K562 (cell line): ENCODE results near the gene AGAP3. TPM values are rescaled to one million over a fixed set of nuclear protein-coding genes. Genes with fewer than 3 reads are reported as not detected.

Experiments
- ATF7 ChIP-seq: fragments of 450-650 bp; IDR thresholded peaks from 2 replicates; pipeline ENCODE4 v1.7.1; 2014; ENCODE audit warnings: mild to moderate bottlenecking, moderate library complexity
- FOXM1 ChIP-seq, 2 experiments: fragments of 450-650 bp in 1 of 2; sonication (generic) in 1 of 2; formaldehyde crosslinking in 1 of 2; IDR thresholded peaks; 2 replicates each; pipeline versions ENCODE4 v1.6.1 to v1.9.0; 2017 to 2022; ENCODE audit warnings: low read depth in 2 of 2, mild to moderate bottlenecking in 2 of 2, missing genetic modification reagents in 1 of 2, moderate library complexity in 1 of 2
- L3MBTL2 ChIP-seq: fragments of 450-650 bp; IDR thresholded peaks from 2 replicates; pipeline ENCODE4 v1.6.1; 2016; ENCODE audit warnings: mild to moderate bottlenecking, moderate library complexity
- LCOR ChIP-seq: sonication (generic); formaldehyde crosslinking; IDR thresholded peaks from 2 replicates; pipeline ENCODE4 v1.8.0; 2022; ENCODE audit warnings: mild to moderate bottlenecking, missing genetic modification reagents
- MAZ ChIP-seq, 2 experiments: fragments of 450-650 bp in 1 of 2; sonication (generic) in 1 of 2; formaldehyde crosslinking; IDR thresholded peaks in 1 of 2; conservative IDR thresholded peaks in 1 of 2; 2 replicates each; pipeline versions ENCODE4 v1.4.0 to v1.5.0; 2020; ENCODE audit warnings: mild to moderate bottlenecking in 1 of 2, missing genetic modification reagents in 1 of 2
- MEIS2 ChIP-seq: fragments of 450-650 bp; IDR thresholded peaks from 2 replicates; pipeline ENCODE4 v1.6.1; 2014; ENCODE audit warnings: mild to moderate bottlenecking; ENCODE audit not compliant: partially characterized antibody
- NCOA2 ChIP-seq, 2 experiments: fragments of 450-650 bp; IDR thresholded peaks; 2 replicates each; pipeline ENCODE4 v1.6.1; 2018; ENCODE audit warnings: mild to moderate bottlenecking in 2 of 2, moderate library complexity in 1 of 2; ENCODE audit not compliant: partially characterized antibody in 2 of 2
- NUFIP1 ChIP-seq: fragments of 450-650 bp; IDR thresholded peaks from 2 replicates; pipeline ENCODE4 v1.6.1; 2018; ENCODE audit not compliant: partially characterized antibody
- PHF21A ChIP-seq: fragments of 450-650 bp; IDR thresholded peaks from 2 replicates; pipeline ENCODE4 v1.6.1; 2017; ENCODE audit warnings: low read depth, borderline replicate concordance
- RAD51 ChIP-seq: fragments of 450-650 bp; IDR thresholded peaks from 2 replicates; pipeline ENCODE4 v1.7.1; 2016; ENCODE audit warnings: low read depth, mild to moderate bottlenecking, borderline replicate concordance
- SMAD2 ChIP-seq: fragments of 150-350 bp; IDR thresholded peaks from 2 replicates; pipeline ENCODE4 v1.6.1; 2014; ENCODE audit warnings: low read depth, mild to moderate bottlenecking, low read length
- SMAD3 ChIP-seq: fragments of 450-650 bp; formaldehyde crosslinking; conservative IDR thresholded peaks from 2 replicates; pipeline ENCODE4 v1.4.0; 2020; ENCODE audit warnings: mild to moderate bottlenecking
- SMARCE1 ChIP-seq: fragments of 450-650 bp; IDR thresholded peaks from 2 replicates; pipeline ENCODE4 v1.7.1; 2016; ENCODE audit warnings: mild to moderate bottlenecking
- TCF7 ChIP-seq: sonication (generic); IDR thresholded peaks from 2 replicates; pipeline ENCODE4 v1.6.1; 2016; ENCODE audit warnings: antibody characterized with exemption, borderline replicate concordance
- ZBTB7A ChIP-seq: IDR thresholded peaks from 2 replicates; pipeline ENCODE4 v1.6.1; 2011; ENCODE audit warnings: low read depth, mild to moderate bottlenecking, low read length, moderate library complexity, borderline replicate concordance; ENCODE audit not compliant: control insufficient read depth
- ZNF274 ChIP-seq: IDR thresholded peaks from 2 replicates; pipeline ENCODE4 v1.6.1; 2011; ENCODE audit warnings: low read depth, mild to moderate bottlenecking, low read length, moderate library complexity, borderline replicate concordance
- ZNF766 ChIP-seq: fragments of 200-800 bp; sonication (Bioruptor generic); conservative IDR thresholded peaks from 2 replicates; pipeline ENCODE4 v1.6.1; 2016; ENCODE audit warnings: missing genetic modification characterization, missing compliant biosample characterization
- polyA plus RNA-seq, 8 experiments: library from polyadenylated mRNA; depleted of rRNA in 4 of 8; stranded (reverse) in 5 of 8; unstranded in 3 of 8; fragments of >200 nt; fragmentation: Nextera tagmentation in 2 of 8; fragmentation: Illumina TruSeq in 1 of 8; extraction: Ambion mirVana in 2 of 8; extraction: Trizol in 1 of 8; gene quantifications; 2 replicates each; pipeline versions ENCODE4 v1.2.1 to v1.2.3, GENCODE V29; 2011 to 2014; ENCODE audit warnings: inconsistent platforms in 1 of 8, missing spikeins in 1 of 8
- total RNA-seq, 7 experiments: library from RNA; depleted of rRNA in 6 of 7; stranded (reverse); fragments of >200 nt in 6 of 7; fragmentation: Illumina TruSeq in 2 of 7; extraction: Trizol in 2 of 7; gene quantifications; 2 replicates each; pipeline versions ENCODE4 v1.2.1 to v1.2.3, GENCODE V29; 2011 to 2021; ENCODE audit warnings: low replicate concordance in 1 of 7
- TF ChIP-seq, protein P1 (sequence below): fragments of 250-450 bp; sonication (Bioruptor Pico); IDR thresholded peaks from 2 replicates; pipeline ENCODE4 v1.5.0; 2022; ENCODE audit warnings: mild to moderate bottlenecking
- TF ChIP-seq, protein P2 (sequence below): fragments of 200-800 bp; sonication (Bioruptor generic); IDR thresholded peaks from 2 replicates; pipeline ENCODE4 v1.6.1; 2017; ENCODE audit warnings: missing genetic modification characterization, missing compliant biosample characterization
- TF ChIP-seq, protein P3 (sequence below), 2 experiments: IDR thresholded peaks in 1 of 2; conservative IDR thresholded peaks in 1 of 2; 2 replicates each; pipeline ENCODE4 v1.6.1; 2016; ENCODE audit warnings: low read depth in 2 of 2, mild to moderate bottlenecking in 1 of 2, missing compliant biosample characterization in 1 of 2, missing genetic modification characterization in 1 of 2, moderate library complexity in 1 of 2

The AGAP3 gene
- total and polyA plus RNA-seq, 9 of the 15 experiments (the other 6 are each of a cell fraction or from before 2014, with no cell fraction given): 3.4 to 208 (median 62.2) TPM

DNA sequence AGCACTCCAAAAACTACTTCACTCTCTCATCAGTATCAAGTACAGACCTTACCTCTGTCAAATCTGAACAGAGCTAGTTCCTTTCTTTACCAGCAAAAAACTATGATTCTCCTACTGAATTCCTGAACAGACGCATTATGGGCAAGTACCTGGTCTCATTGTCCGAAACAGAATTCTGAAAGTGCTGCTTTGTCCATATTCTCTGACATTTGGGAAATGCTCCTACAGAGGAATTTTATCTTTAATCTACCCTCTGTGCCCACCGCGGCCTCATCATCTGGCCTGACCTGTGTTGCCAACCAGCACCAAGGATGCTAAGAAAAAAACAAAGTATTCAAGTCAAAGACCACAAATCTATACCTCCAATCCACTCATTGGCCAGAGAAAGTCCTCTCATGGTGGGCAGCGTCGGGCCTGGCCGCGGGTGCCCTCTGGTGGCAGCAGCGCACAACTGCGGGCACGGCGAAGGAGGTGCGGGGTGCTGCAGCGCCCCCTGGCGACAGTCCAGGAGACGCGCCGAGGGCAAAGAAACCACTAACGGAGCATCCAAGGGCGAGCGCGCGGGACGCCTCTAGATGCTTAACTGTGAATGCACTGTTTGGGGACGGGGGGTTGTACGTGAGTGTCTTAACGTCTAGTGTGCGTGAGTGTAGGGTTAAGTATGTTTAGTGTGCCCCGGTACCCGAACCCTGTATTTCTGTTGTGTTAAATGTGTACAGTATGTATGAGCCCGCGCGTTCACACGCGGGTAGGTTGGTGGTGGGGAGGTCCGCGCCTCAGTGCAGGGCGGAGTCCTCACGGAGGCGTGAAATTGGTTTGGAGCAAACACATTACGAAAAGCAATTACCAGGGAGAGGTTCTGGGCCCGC is 86.2 kb downstream of the AGAP3 start (continued):
- TF ChIP-seq ZNF274: peak; percentile 35; the same call in 1 of the 2 replicates
- TF ChIP-seq TCF7: 0 out of 2 replicates have a peak, but pooled peaks have one; percentile 61
- TF ChIP-seq, protein P1, sequence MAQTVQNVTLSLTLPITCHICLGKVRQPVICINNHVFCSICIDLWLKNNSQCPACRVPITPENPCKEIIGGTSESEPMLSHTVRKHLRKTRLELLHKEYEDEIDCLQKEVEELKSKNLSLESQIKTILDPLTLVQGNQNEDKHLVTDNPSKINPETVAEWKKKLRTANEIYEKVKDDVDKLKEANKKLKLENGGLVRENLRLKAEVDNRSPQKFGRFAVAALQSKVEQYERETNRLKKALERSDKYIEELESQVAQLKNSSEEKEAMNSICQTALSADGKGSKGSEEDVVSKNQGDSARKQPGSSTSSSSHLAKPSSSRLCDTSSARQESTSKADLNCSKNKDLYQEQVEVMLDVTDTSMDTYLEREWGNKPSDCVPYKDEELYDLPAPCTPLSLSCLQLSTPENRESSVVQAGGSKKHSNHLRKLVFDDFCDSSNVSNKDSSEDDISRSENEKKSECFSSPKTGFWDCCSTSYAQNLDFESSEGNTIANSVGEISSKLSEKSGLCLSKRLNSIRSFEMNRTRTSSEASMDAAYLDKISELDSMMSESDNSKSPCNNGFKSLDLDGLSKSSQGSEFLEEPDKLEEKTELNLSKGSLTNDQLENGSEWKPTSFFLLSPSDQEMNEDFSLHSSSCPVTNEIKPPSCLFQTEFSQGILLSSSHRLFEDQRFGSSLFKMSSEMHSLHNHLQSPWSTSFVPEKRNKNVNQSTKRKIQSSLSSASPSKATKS (CRISPR knock-in tag): no peak
- TF ChIP-seq SMARCE1: no peak
- TF ChIP-seq MAZ (CRISPR knock-in tag; conservative IDR thresholded peaks at IDR 0.05 in 1 of 2, IDR thresholded peaks at IDR 0.05 in 1 of 2): peak; percentile 75 to 91
- TF ChIP-seq, protein P2, sequence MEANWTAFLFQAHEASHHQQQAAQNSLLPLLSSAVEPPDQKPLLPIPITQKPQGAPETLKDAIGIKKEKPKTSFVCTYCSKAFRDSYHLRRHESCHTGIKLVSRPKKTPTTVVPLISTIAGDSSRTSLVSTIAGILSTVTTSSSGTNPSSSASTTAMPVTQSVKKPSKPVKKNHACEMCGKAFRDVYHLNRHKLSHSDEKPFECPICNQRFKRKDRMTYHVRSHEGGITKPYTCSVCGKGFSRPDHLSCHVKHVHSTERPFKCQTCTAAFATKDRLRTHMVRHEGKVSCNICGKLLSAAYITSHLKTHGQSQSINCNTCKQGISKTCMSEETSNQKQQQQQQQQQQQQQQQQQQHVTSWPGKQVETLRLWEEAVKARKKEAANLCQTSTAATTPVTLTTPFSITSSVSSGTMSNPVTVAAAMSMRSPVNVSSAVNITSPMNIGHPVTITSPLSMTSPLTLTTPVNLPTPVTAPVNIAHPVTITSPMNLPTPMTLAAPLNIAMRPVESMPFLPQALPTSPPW (CRISPR knock-in tag): 0 out of 2 replicates have a peak, but pooled peaks have one; percentile 30
- peak; percentile 44 for TF ChIP-seq L3MBTL2
- peak; percentile 76 for TF ChIP-seq ZBTB7A
- peak; percentile 96 for TF ChIP-seq LCOR (CRISPR knock-in tag)
- TF ChIP-seq ATF7: peak; percentile 68
- TF ChIP-seq NCOA2 (IDR thresholded peaks at IDR 0.05; ENCODE audit: partially characterized antibody in 2 of 2): peak in 1 of 2 experiments; percentile 55
- TF ChIP-seq, protein P3, sequence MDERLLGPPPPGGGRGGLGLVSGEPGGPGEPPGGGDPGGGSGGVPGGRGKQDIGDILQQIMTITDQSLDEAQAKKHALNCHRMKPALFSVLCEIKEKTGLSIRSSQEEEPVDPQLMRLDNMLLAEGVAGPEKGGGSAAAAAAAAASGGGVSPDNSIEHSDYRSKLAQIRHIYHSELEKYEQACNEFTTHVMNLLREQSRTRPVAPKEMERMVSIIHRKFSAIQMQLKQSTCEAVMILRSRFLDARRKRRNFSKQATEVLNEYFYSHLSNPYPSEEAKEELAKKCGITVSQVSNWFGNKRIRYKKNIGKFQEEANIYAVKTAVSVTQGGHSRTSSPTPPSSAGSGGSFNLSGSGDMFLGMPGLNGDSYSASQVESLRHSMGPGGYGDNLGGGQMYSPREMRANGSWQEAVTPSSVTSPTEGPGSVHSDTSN (CRISPR knock-in tag; IDR thresholded peaks at IDR 0.05; ENCODE audit: low read depth): no peak
- TF ChIP-seq, protein P3 (tag; conservative IDR thresholded peaks at IDR 0.05; ENCODE audit: low read depth): no peak
- TF ChIP-seq SMAD3 (CRISPR knock-in tag): peak; percentile 64; the same call in 1 of the 2 replicates
- peak; percentile 20 for TF ChIP-seq NUFIP1
- TF ChIP-seq FOXM1 (IDR thresholded peaks at IDR 0.05; ENCODE audit: low read depth): no peak
- TF ChIP-seq FOXM1 (CRISPR knock-in tag; IDR thresholded peaks at IDR 0.05; ENCODE audit: low read depth): peak; percentile 76; the same call in 1 of the 2 replicates
- TF ChIP-seq ZNF766 (CRISPR knock-in tag): peak; percentile 86
- TF ChIP-seq RAD51: no peak
- TF ChIP-seq MEIS2: no peak
- TF ChIP-seq SMAD2: 0 out of 2 replicates have a peak, but pooled peaks have one; percentile 85
- peak; percentile 90; the same call in 1 of the 2 replicates for TF ChIP-seq PHF21A
